DMS 273 treated with DMSO at 0.1 percent for 48 hours (cell line): Measurements from ENCODE around the gene PTBP3.
A peak's percentile ranks its signal among the peaks of the same experiment; 100 is the strongest.

ENCODE experiments used
- DNase-seq: peaks from one replicate; lab custom pipeline; 2025; lab: John Stamatoyannopoulos, UW

The PTBP3 gene

DNA sequence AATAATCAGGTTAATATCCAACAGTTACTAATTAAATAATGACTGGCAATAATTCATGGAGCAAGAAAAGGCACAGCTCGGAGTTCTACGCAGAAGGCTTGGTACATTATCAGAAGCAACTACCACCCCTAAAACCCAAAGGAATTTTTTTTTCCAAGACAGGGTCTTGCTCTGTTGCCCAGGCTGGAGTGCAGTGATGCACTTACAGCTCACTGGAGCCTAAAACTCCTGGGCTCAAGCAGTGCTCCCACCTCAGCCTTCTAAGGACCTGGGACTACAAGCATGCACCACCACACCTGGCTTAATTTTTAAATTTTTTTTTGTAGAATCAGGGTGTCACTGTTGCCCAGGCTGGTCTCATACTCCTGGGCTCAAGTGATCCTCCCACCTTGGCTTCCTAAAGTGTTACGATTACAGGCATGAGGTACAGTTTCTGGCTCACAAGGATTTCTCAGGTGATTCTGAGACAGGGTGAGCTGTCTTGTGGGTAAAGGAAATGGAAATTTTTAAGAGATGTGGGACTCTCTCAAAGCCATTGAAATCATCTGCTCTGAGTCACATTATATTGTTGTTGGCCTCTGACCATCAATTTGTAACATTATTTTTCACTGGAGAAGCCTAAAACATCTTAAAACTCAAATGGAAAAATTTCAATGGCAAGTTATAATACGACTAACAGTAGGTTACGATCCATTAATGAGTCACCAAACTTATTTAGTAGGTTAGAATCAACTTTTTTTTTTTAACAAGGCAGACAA lies 26.8 kb upstream of the PTBP3 start:
- no peak for DNase-seq

GRCh38 chr9:112355427-112355897 lies 22.0 kb upstream of the PTBP3 start:
- no peak for DNase-seq

GRCh38 chr9:112354081-112354743 lies 20.8 kb upstream of the PTBP3 start:
- DNase-seq: no peak

DNA sequence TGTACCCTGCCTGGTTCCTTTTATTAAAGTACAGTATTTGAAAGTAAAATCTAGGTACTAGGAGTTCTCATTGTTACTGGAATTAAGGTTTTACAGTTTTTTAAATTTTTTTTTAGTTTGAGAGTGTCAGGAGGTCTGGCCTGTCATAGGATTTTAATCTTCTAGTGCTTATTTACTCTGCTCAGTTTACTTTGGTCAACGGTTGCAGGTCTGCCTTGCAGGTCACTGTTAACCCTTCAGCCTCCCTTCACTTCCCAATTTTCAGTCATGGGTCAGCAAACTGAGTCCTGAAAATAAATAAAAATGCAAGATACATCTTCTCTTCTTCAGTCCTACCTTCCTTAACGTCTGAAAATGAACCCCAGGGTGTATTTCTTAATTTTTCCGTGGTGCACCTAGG lies 18.8 kb upstream of the PTBP3 start:
- DNase-seq: no peak

GRCh38 chr9:112351184-112351583 lies 17.8 kb upstream of the PTBP3 start:
- DNase-seq: no peak

DNA sequence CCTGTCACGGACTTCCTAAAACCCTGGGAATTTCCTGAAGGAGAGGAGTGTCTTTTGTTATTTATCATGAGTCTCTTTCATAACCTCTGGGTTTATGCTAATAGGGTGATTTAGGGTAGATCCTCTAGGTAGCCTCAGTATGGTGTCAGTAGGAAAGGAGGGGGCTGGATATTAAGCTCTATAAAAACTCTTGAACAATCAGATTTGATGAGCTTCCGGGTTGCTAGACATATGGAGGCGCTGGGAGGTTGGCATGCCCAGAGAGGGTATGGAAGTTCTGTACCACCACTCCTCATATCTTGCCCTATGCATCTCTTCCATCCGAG lies 15.6 kb upstream of the PTBP3 start:
- no peak for DNase-seq

DNA sequence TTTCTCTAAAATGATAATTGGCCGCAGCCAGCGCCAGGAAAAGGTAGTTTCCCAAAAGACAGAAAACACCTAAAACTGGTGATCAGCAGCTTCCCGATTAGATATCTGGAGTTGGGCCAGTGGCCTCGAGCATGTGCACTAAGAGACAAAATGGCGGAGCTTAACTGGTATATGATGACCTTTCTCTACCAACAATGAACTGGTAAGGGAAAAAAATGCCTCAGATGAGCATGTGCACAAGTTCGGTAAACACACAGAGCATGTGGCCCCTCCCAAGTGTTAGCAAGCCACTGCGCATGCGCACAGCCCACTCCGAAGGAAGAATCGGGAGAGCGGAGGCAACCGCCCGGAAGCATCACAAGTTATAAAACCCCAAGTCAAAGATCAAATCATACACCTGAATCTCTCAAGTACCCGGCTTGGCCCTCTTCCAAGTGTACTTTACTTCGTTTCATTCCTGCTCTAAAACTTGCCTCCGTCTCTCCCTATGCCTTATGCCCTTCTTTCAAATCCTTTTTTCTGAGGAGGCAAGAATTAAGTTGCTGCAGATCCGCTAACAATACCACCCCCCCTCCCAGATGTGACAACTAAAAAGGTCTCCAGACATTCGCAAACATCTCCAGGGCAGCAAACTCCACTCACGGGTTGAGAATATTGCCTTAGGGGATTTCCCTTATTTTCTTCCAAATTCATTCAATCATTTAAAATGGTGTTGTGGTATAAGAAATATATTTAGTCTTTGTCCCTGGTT lies 15.0 kb upstream of the PTBP3 start:
- DNase-seq: peak; percentile 47

GRCh38 chr9:112341730-112342129 lies 8.3 kb upstream of the PTBP3 start:
- DNase-seq: no peak

DNA sequence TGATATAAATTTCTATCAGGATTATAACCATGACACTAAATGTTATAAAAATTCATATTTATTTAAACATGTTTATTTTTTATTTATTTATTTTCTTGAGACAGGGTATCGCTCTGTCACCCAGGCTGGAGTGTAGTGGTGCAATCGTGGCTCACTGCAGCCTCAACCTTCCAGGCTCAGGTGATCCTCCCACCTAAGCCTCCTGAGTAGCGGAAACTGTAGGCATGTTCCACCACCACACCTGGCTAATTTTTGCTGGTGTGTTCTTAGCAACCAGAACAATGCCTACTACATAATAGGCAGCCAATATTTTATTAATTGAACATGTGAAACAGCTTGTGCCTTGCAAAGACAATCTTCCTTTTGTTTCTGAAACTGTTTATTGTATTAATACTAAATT lies 6.5 kb upstream of the PTBP3 start:
- no peak for DNase-seq

DNA sequence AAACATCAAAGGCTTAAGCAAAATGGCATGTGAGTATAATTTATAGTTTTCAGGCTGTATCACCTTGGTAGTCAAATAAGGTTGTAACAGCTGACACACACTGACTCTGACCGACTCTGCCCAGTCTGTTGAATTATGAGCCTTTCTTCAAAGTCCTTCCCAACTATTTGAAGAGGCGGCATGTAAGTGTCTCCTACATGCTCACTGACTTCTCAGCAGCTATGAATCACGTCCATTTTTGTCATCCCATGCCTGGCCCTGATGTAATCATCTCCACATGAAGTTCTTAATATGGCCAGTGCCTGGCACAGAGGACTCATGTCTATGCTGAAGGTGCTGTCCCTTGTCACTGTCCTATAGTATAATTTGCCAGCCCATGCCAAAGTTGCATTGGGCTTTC lies 5.1 kb upstream of the PTBP3 start:
- no peak for DNase-seq

DNA sequence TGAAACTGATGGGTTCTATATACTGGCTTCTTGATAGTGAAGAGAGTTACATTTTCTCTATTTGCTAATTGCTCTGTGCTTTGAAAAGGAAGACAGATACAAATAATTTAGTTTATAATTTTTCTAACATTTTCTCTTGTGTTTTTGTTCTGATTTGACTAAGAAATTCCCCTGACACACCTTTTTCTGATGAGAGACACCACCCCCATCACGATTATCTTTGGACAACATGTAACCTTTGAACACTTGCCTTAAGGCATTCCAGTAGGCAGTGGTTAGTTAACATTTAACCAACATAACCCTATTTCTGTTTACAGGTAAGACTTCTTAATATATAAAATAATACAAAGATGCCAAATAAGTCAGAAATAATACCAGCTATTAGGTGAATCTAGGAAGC lies 4.1 kb upstream of the PTBP3 start:
- no peak for DNase-seq

DNA sequence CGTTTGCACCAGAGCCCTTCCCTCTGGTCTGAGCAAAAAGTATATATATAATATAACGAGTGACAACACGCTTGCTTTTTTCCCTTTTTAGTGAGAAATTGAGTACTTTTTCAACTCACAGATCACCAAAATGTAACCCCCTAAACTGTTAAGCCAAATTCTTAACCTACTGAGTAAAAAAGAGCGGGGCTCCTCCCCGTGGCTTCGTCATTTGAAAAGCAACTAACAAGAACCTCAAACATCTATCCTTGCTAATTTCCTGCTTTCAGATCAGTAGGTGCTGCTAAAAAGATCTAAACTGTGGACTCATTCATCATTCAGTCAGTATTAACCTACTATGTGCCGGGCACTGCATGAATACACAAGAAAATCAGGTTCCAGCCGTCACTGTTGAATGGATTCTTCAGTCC lies 1.0 kb upstream of the PTBP3 start:
- no peak for DNase-seq

GRCh38 chr9:112333639-112334431 lies 416 bp upstream of the PTBP3 start:
- peak; percentile 76 for DNase-seq

GRCh38 chr9:112332674-112332976 lies 794 bp downstream of the PTBP3 start:
- peak; percentile 53 for DNase-seq

DNA sequence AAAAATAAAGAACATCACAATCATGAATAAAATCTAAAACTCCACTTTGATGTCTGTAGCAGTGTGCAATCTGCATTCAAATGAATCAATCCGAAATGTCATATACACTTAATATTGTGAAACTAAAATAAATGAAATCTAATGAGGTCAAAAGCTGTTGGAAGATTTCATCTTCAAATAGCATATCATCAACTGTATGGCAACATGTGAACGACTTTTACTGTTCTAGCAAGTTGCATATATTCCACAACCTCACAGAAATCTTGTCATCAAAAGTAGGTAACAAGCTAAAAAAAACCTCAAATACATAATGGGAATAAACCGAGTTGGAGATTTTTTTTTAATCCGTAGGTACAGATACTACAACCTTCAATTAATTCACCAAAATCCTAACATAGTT lies 1.2 kb downstream of the PTBP3 start:
- DNase-seq: no peak

DNA sequence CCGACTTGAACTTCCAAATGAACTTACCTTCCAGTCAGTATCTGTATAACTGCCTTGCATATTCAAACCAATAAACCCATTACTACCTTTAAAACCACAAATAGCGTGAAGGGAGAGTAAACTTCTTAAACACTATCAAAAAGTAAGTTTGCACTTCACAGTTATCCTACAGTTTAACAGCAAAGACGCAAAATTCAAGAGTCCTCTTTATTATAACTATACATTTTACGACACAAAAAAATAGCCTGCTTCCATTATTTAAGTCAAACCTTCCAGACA lies 1.8 kb downstream of the PTBP3 start:
- no peak for DNase-seq

DNA sequence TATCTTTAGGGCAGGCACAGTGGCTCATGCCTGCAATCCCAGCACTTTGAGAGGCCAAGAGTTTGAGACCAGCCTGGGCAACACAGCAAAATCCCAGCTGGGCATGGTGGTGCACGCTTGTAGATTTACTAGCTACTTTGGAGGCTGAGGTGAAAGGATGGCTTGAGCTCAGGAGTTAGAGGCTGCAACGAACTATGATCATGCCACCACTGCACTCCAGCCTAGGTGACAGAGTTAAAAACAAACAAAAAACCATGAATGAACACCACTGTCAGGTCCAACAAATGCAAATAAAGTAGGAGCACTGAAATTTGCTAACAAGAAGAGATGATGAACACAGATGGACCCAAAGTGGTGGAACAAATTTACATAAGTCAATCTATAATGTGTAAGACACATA lies 4.9 kb downstream of the PTBP3 start:
- no peak for DNase-seq

DNA sequence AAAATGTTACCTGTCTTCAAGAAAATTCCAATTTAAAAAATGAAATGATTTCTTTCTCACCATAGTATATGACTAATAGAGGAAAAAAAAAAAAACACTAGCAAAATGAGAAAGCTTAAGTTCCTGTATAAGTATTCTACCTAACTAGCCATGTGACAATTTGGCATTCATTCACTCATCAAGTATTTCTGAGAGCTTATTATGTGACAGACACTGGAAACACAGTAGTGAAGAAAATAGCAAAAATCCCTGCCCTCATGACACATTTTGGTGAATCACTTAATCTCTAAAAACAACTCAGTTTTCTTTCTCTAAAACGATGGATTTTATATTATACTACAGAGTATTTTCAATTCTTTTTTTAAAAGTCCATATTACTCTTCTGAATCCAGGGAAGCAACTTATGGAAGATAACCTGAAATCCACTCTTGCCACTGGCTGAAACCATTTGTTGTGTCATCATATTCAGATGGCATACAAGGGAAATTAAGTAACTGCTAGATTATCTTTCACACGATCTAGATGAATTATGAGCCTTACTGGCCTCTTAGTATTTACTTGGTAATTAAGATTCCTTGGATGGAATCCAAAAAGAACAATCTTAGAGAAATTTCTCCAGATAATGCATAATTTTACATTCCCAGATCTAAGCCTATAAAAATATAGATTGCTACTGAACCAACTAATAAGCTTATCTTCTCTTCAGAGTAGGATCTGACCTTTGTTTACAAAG lies 5.5 kb downstream of the PTBP3 start:
- DNase-seq: no peak

- no peak for DNase-seq
Observed at GRCh38 chr9:112326194-112326593, 7.2 kb downstream of the PTBP3 start.

GRCh38 chr9:112325600-112325999 lies 7.8 kb downstream of the PTBP3 start:
- DNase-seq: no peak

DNA sequence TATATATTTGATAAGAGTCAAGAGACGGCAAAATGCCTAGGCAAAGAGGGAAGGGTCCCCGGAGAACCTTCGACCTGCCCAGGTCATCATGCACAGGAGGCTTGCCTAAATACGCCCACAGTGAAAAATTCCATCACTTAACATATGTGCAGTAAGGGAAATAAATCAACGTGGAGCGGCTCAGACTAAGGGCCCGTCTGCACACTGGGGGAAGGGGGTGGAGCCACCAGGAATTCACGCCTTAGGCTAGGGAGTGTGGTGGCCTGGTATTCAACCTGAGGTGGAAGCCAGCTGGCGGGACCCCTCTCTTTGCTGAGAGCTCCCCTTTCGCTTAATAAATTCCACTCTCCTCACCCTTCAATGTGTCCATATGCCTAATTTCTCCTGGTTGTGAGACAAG lies 8.3 kb downstream of the PTBP3 start:
- DNase-seq: no peak

GRCh38 chr9:112323378-112323854 lies 10.0 kb downstream of the PTBP3 start:
- no peak for DNase-seq
